GM10266 (cell line): ENCODE data around the gene NHSL2.

ENCODE experiments used
- DNase-seq: peaks from one replicate; pipeline ENCODE4 v3.0.0; 2012; ENCODE audit errors: extremely low spot score
- CTCF ChIP-seq: IDR thresholded peaks from 2 replicates; pipeline ENCODE4 v1.5.1; 2012; ENCODE audit warnings: mild to moderate bottlenecking, low read depth; ENCODE audit not compliant: control insufficient read depth, insufficient read depth; ENCODE audit errors: missing control alignments

The NHSL2 gene

GRCh38 chrX:72023071-72023470, 112.4 kb downstream of the NHSL2 start:
- DNase-seq, result no peak
- no peak for TF ChIP-seq CTCF

- DNase-seq, result no peak
- TF ChIP-seq CTCF, result no peak
These were observed 114.7 kb downstream of the NHSL2 start for GRCh38 chrX:72025236-72025770.

GRCh38 chrX:72026341-72027023, 115.8 kb downstream of the NHSL2 start:
- TF ChIP-seq CTCF, result no peak
- DNase-seq, result peak; percentile 8

- DNase-seq, result no peak
- no peak for TF ChIP-seq CTCF
These were observed 116.6 kb downstream of the NHSL2 start for GRCh38 chrX:72027024-72027913.

GRCh38 chrX:72027914-72028307, 117.3 kb downstream of the NHSL2 start:
- TF ChIP-seq CTCF, result no peak
- no peak for DNase-seq

GRCh38 chrX:72028701-72029470, 118.2 kb downstream of the NHSL2 start:
- TF ChIP-seq CTCF, result no peak
- no peak for DNase-seq
